LNCAP (cell line): ENCODE measurements around the gene SLC35F3.

Experiments used
- CTCF ChIP-seq: fragments of 450-650 bp; IDR thresholded peaks from 2 replicates; pipeline ENCODE4 v1.5.1; 2017; ENCODE audit warnings: mild to moderate bottlenecking

SLC35F3 gene

GRCh38 chr1:234270581-234271242 lies 366.2 kb downstream of the SLC35F3 start:
- no peak for TF ChIP-seq CTCF

- TF ChIP-seq CTCF = no peak
These were observed 366.7 kb downstream of the SLC35F3 start for GRCh38 chr1:234271243-234271606.

- no peak for TF ChIP-seq CTCF
These were observed 368.3 kb downstream of the SLC35F3 start for GRCh38 chr1:234272656-234273312.

GRCh38 chr1:234273981-234274380 lies 369.5 kb downstream of the SLC35F3 start:
- no peak for TF ChIP-seq CTCF

GRCh38 chr1:234276151-234276788 lies 371.8 kb downstream of the SLC35F3 start:
- no peak for TF ChIP-seq CTCF

- no peak for TF ChIP-seq CTCF
These were observed 372.8 kb downstream of the SLC35F3 start for GRCh38 chr1:234277161-234277868.

- TF ChIP-seq CTCF = no peak
These were observed 374.5 kb downstream of the SLC35F3 start for GRCh38 chr1:234279021-234279420.
